Measurements from ENCODE around the gene KRTAP12-2.
"Not testable (repeated sequence)": the region's sequence is repeated elsewhere in the genome, so short reads cannot be mapped to it uniquely, and the experiment has no call there.

The KRTAP12-2 gene

GRCh38 chr21:44695184-44695583 is 28.5 kb upstream of the KRTAP12-2 start:
- Histone ChIP-seq H3K36me3 (ENCODE audit: control insufficient read depth, insufficient read depth, low read length) (no peaks in the 10 kb centered on the region), H2BK5ac (ENCODE audit: low read length) (no peak overlapping the region), H2BK15ac (replicated peaks; ENCODE audit: low read depth) (no peak overlapping the region), H3K4me1 (ENCODE audit: control insufficient read depth, low read depth, low read length) (peaks cover 7% of the 10 kb centered on the region), H3K27me3 (ENCODE audit: insufficient read depth, low read length, poor library complexity) (no peaks in the 10 kb centered on the region), H3K23ac (ENCODE audit: low read length) (no peak overlapping the region), H3K4ac (ENCODE audit: low read depth, low read length) (no peak overlapping the region), H3K79me1 (ENCODE audit: low read length) (no peaks in the 10 kb centered on the region), H3K79me2 (ENCODE audit: control insufficient read depth, insufficient read depth, low read length) (peaks cover 2% of the 10 kb centered on the region), H3K18ac (ENCODE audit: low read length) (no peak overlapping the region), H4K5ac (ENCODE audit: low read length) (no peak overlapping the region), H2AK5ac (ENCODE audit: low read length) (no peak overlapping the region), H3K27ac (ENCODE audit: low read depth, low read length) (no peak overlapping the region), H3K4me2 (ENCODE audit: low read length) (no peak overlapping the region), H3K56ac (ENCODE audit: low read length) (no peak overlapping the region), H2BK120ac (ENCODE audit: low read depth, low read length) (no peak overlapping the region), H4K8ac (ENCODE audit: low read depth, low read length) (no peak overlapping the region), H3K9ac (ENCODE audit: low read length) (no peak overlapping the region), H3K4me3 (ENCODE audit: low read length) (no peak overlapping the region)
- WGBS (ENCODE audit: extremely low coverage, insufficient coverage, low lambda C conversion rate) = no CpG with 5 or more reads among the region's 8 CpGs
- no peak for DNase-seq

- Histone ChIP-seq H3K27ac (ENCODE audit: low read depth, low read length) (no peak overlapping the region), H3K4me3 (ENCODE audit: low read length) (no peak overlapping the region), H2BK5ac (ENCODE audit: low read length) (no peak overlapping the region), H4K5ac (ENCODE audit: low read length) (no peak overlapping the region), H4K8ac (ENCODE audit: low read depth, low read length) (no peak overlapping the region), H2BK15ac (replicated peaks; ENCODE audit: low read depth) (no peak overlapping the region), H3K4ac (ENCODE audit: low read depth, low read length) (no peak overlapping the region), H2AK5ac (ENCODE audit: low read length) (no peak overlapping the region), H3K4me2 (ENCODE audit: low read length) (no peak overlapping the region), H3K79me1 (ENCODE audit: low read length) (no peaks in the 10 kb centered on the region), H3K23ac (ENCODE audit: low read length) (no peak overlapping the region), H3K27me3 (ENCODE audit: insufficient read depth, low read length, poor library complexity) (no peaks in the 10 kb centered on the region), H3K18ac (ENCODE audit: low read length) (no peak overlapping the region), H2BK120ac (ENCODE audit: low read depth, low read length) (no peak overlapping the region), H3K79me2 (ENCODE audit: control insufficient read depth, insufficient read depth, low read length) (peaks cover 2% of the 10 kb centered on the region), H3K4me1 (ENCODE audit: control insufficient read depth, low read depth, low read length) (peaks cover 7% of the 10 kb centered on the region), H3K56ac (ENCODE audit: low read length) (no peak overlapping the region), H3K9ac (ENCODE audit: low read length) (no peak overlapping the region), H3K36me3 (ENCODE audit: control insufficient read depth, insufficient read depth, low read length) (no peaks in the 10 kb centered on the region)
- WGBS (ENCODE audit: extremely low coverage, insufficient coverage, low lambda C conversion rate) = no CpG with 5 or more reads among the region's 11 CpGs
- DNase-seq = no peak
Measured at GRCh38 chr21:44694776-44695175, 28.0 kb upstream of the KRTAP12-2 start.

- H3K79me2 ChIP-seq (ENCODE audit: control insufficient read depth, insufficient read depth, low read length) = peaks cover 2% of the 10 kb centered on the region
- H2AK5ac ChIP-seq (ENCODE audit: low read length) = no peak overlapping the region
- H2BK15ac ChIP-seq (replicated peaks; ENCODE audit: low read depth) = no peak overlapping the region
- DNase-seq = no peak
- no CpG with 5 or more reads among the region's 2 CpGs for WGBS (ENCODE audit: extremely low coverage, insufficient coverage, low lambda C conversion rate)
- no peak overlapping the region for H3K4me3 ChIP-seq (ENCODE audit: low read length)
- H2BK120ac ChIP-seq (ENCODE audit: low read depth, low read length) = no peak overlapping the region
- H3K27me3 ChIP-seq (ENCODE audit: insufficient read depth, low read length, poor library complexity) = no peaks in the 10 kb centered on the region
- H2BK5ac ChIP-seq (ENCODE audit: low read length) = no peak overlapping the region
- peaks cover 3% of the 10 kb centered on the region for H3K4me1 ChIP-seq (ENCODE audit: control insufficient read depth, low read depth, low read length)
- H3K56ac ChIP-seq (ENCODE audit: low read length) = no peak overlapping the region
- no peaks in the 10 kb centered on the region for H3K79me1 ChIP-seq (ENCODE audit: low read length)
- no peak overlapping the region for H3K23ac ChIP-seq (ENCODE audit: low read length)
- no peaks in the 10 kb centered on the region for H3K36me3 ChIP-seq (ENCODE audit: control insufficient read depth, insufficient read depth, low read length)
- H3K27ac ChIP-seq (ENCODE audit: low read depth, low read length) = no peak overlapping the region
- H3K9ac ChIP-seq (ENCODE audit: low read length) = no peak overlapping the region
- no peak overlapping the region for H3K18ac ChIP-seq (ENCODE audit: low read length)
- H4K8ac ChIP-seq (ENCODE audit: low read depth, low read length) = no peak overlapping the region
- no peak overlapping the region for H3K4ac ChIP-seq (ENCODE audit: low read depth, low read length)
- no peak overlapping the region for H3K4me2 ChIP-seq (ENCODE audit: low read length)
- H4K5ac ChIP-seq (ENCODE audit: low read length) = no peak overlapping the region
Measured at GRCh38 chr21:44692798-44693512, 26.2 kb upstream of the KRTAP12-2 start.

GRCh38 chr21:44691686-44692085 is 25.0 kb upstream of the KRTAP12-2 start:
- H2BK120ac ChIP-seq (ENCODE audit: low read depth, low read length) = no peak overlapping the region
- no peak overlapping the region for H3K4me2 ChIP-seq (ENCODE audit: low read length)
- H3K27me3 ChIP-seq (ENCODE audit: insufficient read depth, low read length, poor library complexity) = no peaks in the 10 kb centered on the region
- H3K4me3 ChIP-seq (ENCODE audit: low read length) = no peak overlapping the region
- H3K23ac ChIP-seq (ENCODE audit: low read length) = no peak overlapping the region
- H3K4ac ChIP-seq (ENCODE audit: low read depth, low read length) = no peak overlapping the region
- H3K79me1 ChIP-seq (ENCODE audit: low read length) = no peaks in the 10 kb centered on the region
- no peak overlapping the region for H3K56ac ChIP-seq (ENCODE audit: low read length)
- no peak overlapping the region for H2BK15ac ChIP-seq (replicated peaks; ENCODE audit: low read depth)
- H3K79me2 ChIP-seq (ENCODE audit: control insufficient read depth, insufficient read depth, low read length) = peaks cover 2% of the 10 kb centered on the region
- no peak overlapping the region for H3K27ac ChIP-seq (ENCODE audit: low read depth, low read length)
- no peak overlapping the region for H4K5ac ChIP-seq (ENCODE audit: low read length)
- H3K36me3 ChIP-seq (ENCODE audit: control insufficient read depth, insufficient read depth, low read length) = no peaks in the 10 kb centered on the region
- H2AK5ac ChIP-seq (ENCODE audit: low read length) = no peak overlapping the region
- no peak overlapping the region for H2BK5ac ChIP-seq (ENCODE audit: low read length)
- no peak for DNase-seq
- H4K8ac ChIP-seq (ENCODE audit: low read depth, low read length) = no peak overlapping the region
- WGBS (ENCODE audit: extremely low coverage, insufficient coverage, low lambda C conversion rate) = no CpG with 5 or more reads among the region's 2 CpGs
- H3K4me1 ChIP-seq (ENCODE audit: control insufficient read depth, low read depth, low read length) = peaks cover 5% of the 10 kb centered on the region
- no peak overlapping the region for H3K18ac ChIP-seq (ENCODE audit: low read length)
- H3K9ac ChIP-seq (ENCODE audit: low read length) = no peak overlapping the region

- H2BK120ac ChIP-seq (ENCODE audit: low read depth, low read length); H2BK5ac ChIP-seq (ENCODE audit: low read length); H3K23ac ChIP-seq (ENCODE audit: low read length); H3K79me2 ChIP-seq (ENCODE audit: control insufficient read depth, insufficient read depth, low read length); H3K79me1 ChIP-seq (ENCODE audit: low read length); H3K18ac ChIP-seq (ENCODE audit: low read length); H2AK5ac ChIP-seq (ENCODE audit: low read length); H3K4me1 ChIP-seq (ENCODE audit: control insufficient read depth, low read depth, low read length); H3K9ac ChIP-seq (ENCODE audit: low read length); H3K4me2 ChIP-seq (ENCODE audit: low read length); H3K27me3 ChIP-seq (ENCODE audit: insufficient read depth, low read length, poor library complexity); H3K4me3 ChIP-seq (ENCODE audit: low read length); H4K5ac ChIP-seq (ENCODE audit: low read length); H3K4ac ChIP-seq (ENCODE audit: low read depth, low read length); H2BK15ac ChIP-seq (replicated peaks; ENCODE audit: low read depth); H3K36me3 ChIP-seq (ENCODE audit: control insufficient read depth, insufficient read depth, low read length); H3K27ac ChIP-seq (ENCODE audit: low read depth, low read length); H4K8ac ChIP-seq (ENCODE audit: low read depth, low read length); H3K56ac ChIP-seq (ENCODE audit: low read length); DNase-seq: not testable (repeated sequence)
- no CpG with 5 or more reads among the region's 3 CpGs for WGBS (ENCODE audit: extremely low coverage, insufficient coverage, low lambda C conversion rate)
Measured at GRCh38 chr21:44689740-44690139, 23.0 kb upstream of the KRTAP12-2 start.

GRCh38 chr21:44687671-44688070 is 20.9 kb upstream of the KRTAP12-2 start:
- WGBS (ENCODE audit: extremely low coverage, insufficient coverage, low lambda C conversion rate) = no CpG with 5 or more reads among the region's 11 CpGs
- H3K4me2 ChIP-seq (ENCODE audit: low read length) = no peak overlapping the region
- no peak overlapping the region for H3K9ac ChIP-seq (ENCODE audit: low read length)
- H3K18ac ChIP-seq (ENCODE audit: low read length) = peak overlapping the region; percentile 65
- H4K5ac ChIP-seq (ENCODE audit: low read length) = no peak overlapping the region
- H4K8ac ChIP-seq (ENCODE audit: low read depth, low read length) = no peak overlapping the region
- H3K27me3 ChIP-seq (ENCODE audit: insufficient read depth, low read length, poor library complexity) = no peaks in the 10 kb centered on the region
- H3K27ac ChIP-seq (ENCODE audit: low read depth, low read length) = no peak overlapping the region
- H2AK5ac ChIP-seq (ENCODE audit: low read length) = no peak overlapping the region
- H3K79me1 ChIP-seq (ENCODE audit: low read length) = no peaks in the 10 kb centered on the region
- H3K56ac ChIP-seq (ENCODE audit: low read length) = no peak overlapping the region
- H2BK5ac ChIP-seq (ENCODE audit: low read length) = no peak overlapping the region
- no peak overlapping the region for H2BK15ac ChIP-seq (replicated peaks; ENCODE audit: low read depth)
- no peak overlapping the region for H3K23ac ChIP-seq (ENCODE audit: low read length)
- H3K4me1 ChIP-seq (ENCODE audit: control insufficient read depth, low read depth, low read length) = peaks cover 5% of the 10 kb centered on the region
- H3K36me3 ChIP-seq (ENCODE audit: control insufficient read depth, insufficient read depth, low read length) = no peaks in the 10 kb centered on the region
- H3K4ac ChIP-seq (ENCODE audit: low read depth, low read length) = no peak overlapping the region
- DNase-seq = no peak
- H3K4me3 ChIP-seq (ENCODE audit: low read length) = no peak overlapping the region
- no peak overlapping the region for H2BK120ac ChIP-seq (ENCODE audit: low read depth, low read length)
- H3K79me2 ChIP-seq (ENCODE audit: control insufficient read depth, insufficient read depth, low read length) = no peaks in the 10 kb centered on the region

All from mesendoderm (in vitro differentiated cells).